ENCODE results near the gene ENTHD1. TPM values are rescaled to one million over a fixed set of nuclear protein-coding genes. Genes with fewer than 3 reads are reported as not detected.

The ENTHD1 gene
- total RNA-seq, 4 donors from 2014 or later: not detected

GRCh38 chr22:39806109-39806508, 87.5 kb downstream of the ENTHD1 start:
- Histone ChIP-seq H3K4me3 (no peak overlapping the region), H3K9me3 (no peaks in the 10 kb centered on the region), H3K36me3 (no peaks in the 10 kb centered on the region), H3K27me3 (peaks cover 0 to 71% (median 0%) of the 10 kb centered on the region in 4 donors), H3K4me1 (no peaks in the 10 kb centered on the region), H3K27ac (no peak overlapping the region)
- intact Hi-C loops (cut with DNase I): no loop called here
- WGBS, 2 donors: 33 to 35% methylated on average over 2 of the region's 2 CpGs
- TF ChIP-seq CTCF (IDR thresholded peaks at IDR 0.05) (no peak), POLR2A (IDR thresholded peaks at IDR 0.05) (no peak)
- DNase-seq: no peak

- intact Hi-C loops (cut with DNase I): no loop called here
- WGBS, 2 donors: 81 to 85% methylated on average over 5 of the region's 5 CpGs
- Histone ChIP-seq H3K4me1 (no peaks in the 10 kb centered on the region), H3K9me3 (no peaks in the 10 kb centered on the region), H3K27ac (no peak overlapping the region), H3K36me3 (no peaks in the 10 kb centered on the region), H3K4me3 (no peak overlapping the region), H3K27me3 (peaks cover 0 to 72% (median 0%) of the 10 kb centered on the region in 4 donors)
- DNase-seq: no peak
- no peak for TF ChIP-seq POLR2A (IDR thresholded peaks at IDR 0.05)
- no peak for TF ChIP-seq CTCF (IDR thresholded peaks at IDR 0.05)
Observed at GRCh38 chr22:39805117-39805516, 88.4 kb downstream of the ENTHD1 start.

GRCh38 chr22:39802682-39803081, 90.9 kb downstream of the ENTHD1 start:
- 91 to 95% methylated on average over 4 of the region's 4 CpGs for WGBS, 2 donors
- no peaks in the 10 kb centered on the region for H3K36me3 ChIP-seq
- no peak for DNase-seq
- H3K27ac ChIP-seq: no peak overlapping the region
- intact Hi-C loops (cut with DNase I): no loop called here
- H3K9me3 ChIP-seq: peaks cover 0 to 13% (median 9%) of the 10 kb centered on the region in 3 donors
- H3K4me3 ChIP-seq: no peak overlapping the region
- peaks cover 0 to 74% (median 0%) of the 10 kb centered on the region in 4 donors for H3K27me3 ChIP-seq
- TF ChIP-seq POLR2A (IDR thresholded peaks at IDR 0.05) (no peak), CTCF (IDR thresholded peaks at IDR 0.05) (no peak)
- no peaks in the 10 kb centered on the region for H3K4me1 ChIP-seq

DNA sequence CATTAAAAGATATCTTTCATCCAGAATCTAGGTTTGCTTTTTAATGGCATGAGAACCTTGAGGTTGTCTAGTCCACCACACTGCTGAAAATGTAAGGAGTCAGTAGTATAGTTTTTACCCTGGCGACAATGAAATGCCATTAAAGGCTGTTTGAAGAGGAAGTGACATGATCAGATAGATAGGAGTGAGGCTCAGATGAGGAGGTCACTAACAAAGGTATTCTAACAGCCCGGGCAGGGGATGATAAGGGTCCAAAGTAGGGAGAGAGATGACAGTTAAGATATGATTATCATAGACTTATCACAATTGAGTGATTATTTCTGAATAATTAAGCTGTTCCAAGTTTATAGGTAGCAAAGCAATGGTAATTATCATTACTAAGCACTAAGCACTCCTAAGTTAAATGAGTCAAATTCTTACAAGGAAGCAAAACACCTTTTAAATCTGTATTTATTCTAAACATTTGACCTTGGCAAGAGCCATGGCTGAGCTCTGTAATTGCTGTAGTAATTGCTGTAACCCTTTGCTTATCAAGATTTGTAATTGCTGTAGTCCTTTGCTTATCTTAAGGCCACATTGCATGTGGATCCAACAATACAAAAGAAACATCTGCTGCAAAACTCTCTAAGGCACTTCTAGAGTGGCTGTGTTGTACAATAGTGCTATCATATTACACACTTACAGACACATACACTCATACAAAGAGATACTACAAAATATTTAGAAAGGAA, 92.6 kb downstream of the ENTHD1 start:
- peaks cover 0 to 66% (median 0%) of the 10 kb centered on the region in 4 donors for H3K27me3 ChIP-seq
- H3K27ac ChIP-seq: no peak overlapping the region
- peaks cover 0 to 24% (median 23%) of the 10 kb centered on the region in 3 donors for H3K9me3 ChIP-seq
- H3K4me1 ChIP-seq: no peaks in the 10 kb centered on the region
- intact Hi-C loops (cut with DNase I): no loop called here
- no peaks in the 10 kb centered on the region for H3K36me3 ChIP-seq
- WGBS, 2 donors: 62 to 64% methylated on average over 2 of the region's 2 CpGs
- DNase-seq: no peak
- no peak overlapping the region for H3K4me3 ChIP-seq
- no peak for TF ChIP-seq CTCF (IDR thresholded peaks at IDR 0.05)
- no peak for TF ChIP-seq POLR2A (IDR thresholded peaks at IDR 0.05)

DNA sequence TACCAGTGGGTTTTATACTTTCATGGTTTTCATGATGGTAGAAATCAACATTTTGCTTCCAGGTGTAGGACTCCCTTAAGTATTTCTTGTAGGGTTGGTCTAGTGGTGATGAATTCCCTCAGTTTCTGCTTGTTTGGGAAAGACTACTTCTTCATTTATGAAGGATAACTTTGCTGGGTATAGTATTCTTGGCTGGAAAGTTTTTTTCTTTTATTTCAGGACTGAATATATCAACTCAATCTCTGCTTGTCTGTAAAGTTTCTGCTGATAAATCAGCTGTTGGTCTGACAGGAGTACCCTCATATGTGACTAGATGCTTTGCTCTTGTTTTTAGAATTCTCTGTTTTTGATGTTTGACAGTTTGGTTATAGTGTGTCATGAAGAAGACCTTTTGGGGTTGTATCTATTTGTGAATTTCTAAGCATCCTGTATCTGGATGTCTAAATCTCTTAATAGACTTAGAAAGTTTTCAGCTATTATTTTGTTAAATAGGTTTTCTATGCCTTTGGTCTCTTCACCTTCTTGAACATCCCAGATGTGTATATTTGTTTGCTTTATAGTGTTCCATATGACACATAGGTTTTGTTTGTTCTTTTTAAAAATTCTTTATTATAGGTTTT, 95.9 kb downstream of the ENTHD1 start:
- Histone ChIP-seq H3K36me3 (no peaks in the 10 kb centered on the region), H3K27ac (no peak overlapping the region), H3K9me3 (peaks cover 0 to 26% (median 23%) of the 10 kb centered on the region in 3 donors), H3K4me3 (no peak overlapping the region), H3K4me1 (no peaks in the 10 kb centered on the region), H3K27me3 (peaks cover 0 to 33% (median 0%) of the 10 kb centered on the region in 4 donors)
- TF ChIP-seq CTCF (IDR thresholded peaks at IDR 0.05) (no peak), POLR2A (IDR thresholded peaks at IDR 0.05) (no peak)
- DNase-seq: no peak
- intact Hi-C loops (cut with DNase I): no loop called here
